C4-2B (cell line): ENCODE data around the gene SEPTIN2.

Experiments
- CTCF ChIP-seq: fragments of 450-650 bp; conservative IDR thresholded peaks from 2 replicates; pipeline ENCODE4 v1.5.1; 2017; ENCODE audit warnings: mild to moderate bottlenecking
- ZFX ChIP-seq: fragments of 450-650 bp; IDR thresholded peaks from 2 replicates; pipeline ENCODE4 v1.6.1; 2017

DNA sequence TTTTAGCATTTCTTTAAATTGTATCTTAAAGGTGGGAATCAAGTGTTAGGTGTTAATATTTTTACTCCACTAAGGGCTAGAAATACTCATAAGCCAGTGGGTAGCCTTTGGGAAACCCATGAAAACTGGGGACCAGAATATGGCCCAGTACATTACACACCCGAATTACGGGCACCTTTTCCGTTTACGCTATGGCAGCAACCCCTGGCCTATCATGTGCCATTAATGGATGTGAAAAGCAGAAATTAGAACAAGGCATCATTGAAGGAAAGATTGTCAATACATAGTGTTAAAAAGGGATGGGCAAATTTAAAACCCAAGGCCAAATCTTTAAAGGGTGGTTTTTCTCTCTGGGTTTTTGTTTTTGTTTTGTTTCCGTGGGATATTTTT, 41.1 kb downstream of the SEPTIN2 start:
- TF ChIP-seq CTCF (no peak), ZFX (no peak)
